Right lobe of liver (tissue), 4 donors: ENCODE data around the gene PBOV1.

ENCODE experiments used
- CTCF ChIP-seq, 4 donors: fragments of 200-600 bp in 3 of 4; fragments of 450-650 bp in 1 of 4; IDR thresholded peaks; one replicate each; pipeline versions ENCODE4 v1.5.1 to v1.8.0; 2016 to 2022; ENCODE audit warnings: antibody characterized with exemption in 4 of 4, mild to moderate bottlenecking in 2 of 4
- POLR2A ChIP-seq: fragments of 450-650 bp; IDR thresholded peaks from one replicate; pipeline ENCODE4 v1.6.1; 2017; ENCODE audit warnings: antibody characterized with exemption, mild to moderate bottlenecking
- donor health status: DM: no; HTN: no; CAD: no.
- donor health status: DM: no; HTN: no; CAD: no.
- donor health status: DM: no; HTN: yes; CAD: no.

DNA sequence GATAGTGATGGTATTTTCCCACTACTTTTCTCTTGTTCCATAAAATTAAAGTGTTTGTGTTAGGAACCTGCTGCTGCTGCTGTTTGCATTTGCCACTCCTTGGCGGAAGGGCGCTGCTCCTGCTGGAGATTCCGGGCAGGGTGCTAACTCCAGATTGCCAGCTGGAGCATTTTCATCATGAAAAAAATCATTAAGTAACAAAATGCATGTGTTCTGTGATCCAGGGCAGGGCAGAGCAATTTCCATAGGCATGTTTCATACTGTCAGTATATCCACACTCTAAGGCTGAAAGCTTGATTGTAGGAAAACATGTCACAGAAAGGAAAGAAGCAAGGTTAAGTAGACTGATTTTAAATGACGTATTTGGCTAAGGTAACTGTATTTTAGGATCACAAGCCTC, 24.0 kb downstream of the PBOV1 start:
- no peak for TF ChIP-seq CTCF (IDR thresholded peaks at IDR 0.05)
- TF ChIP-seq POLR2A, result no peak
